MCF 10A (cell line): ENCODE results near the gene DNAAF8. TPM values are rescaled to one million over a fixed set of nuclear protein-coding genes. Genes with fewer than 3 reads are reported as not detected.

ENCODE experiments used
- BruUV-seq: library from RNA; stranded (reverse); fragments of 400-500 nt; replicated peaks from 2 replicates; lab custom pipeline; 2021; lab: Mats Ljungman, UMichigan
- CTCF ChIA-PET: fragments of 300-600 bp; sonication (Branson Sonifier 250); formaldehyde crosslinking; extraction: SDS; loops from one replicate; lab custom pipeline; 2021; ENCODE audit warnings: antibody characterized with exemption, inconsistent platforms; lab: Yijun Ruan, JAX
- POLR2A ChIA-PET: fragments of 300-600, 350-650 bp; sonication (Branson Sonifier 250); formaldehyde crosslinking; extraction: SDS; loops from one replicate; lab custom pipeline; 2020; ENCODE audit warnings: antibody characterized with exemption, inconsistent platforms; lab: Yijun Ruan, JAX
- DNase-seq: peaks from one replicate; pipeline ENCODE4 v3.0.0-alpha.2; 2018; ENCODE audit not compliant: unreplicated experiment
- H3K27ac Mint-ChIP-seq: one replicate; pipeline ENCODE4 v1.8.0; 2022; ENCODE audit warnings: mild to moderate bottlenecking, low read depth, mixed read lengths; ENCODE audit not compliant: unreplicated experiment
- H3K27me3 Mint-ChIP-seq: one replicate; pipeline ENCODE4 v1.8.0; 2022; ENCODE audit warnings: mixed read lengths; ENCODE audit not compliant: insufficient read depth, unreplicated experiment
- H3K36me3 Mint-ChIP-seq: one replicate; pipeline ENCODE4 v1.8.0; 2022; ENCODE audit warnings: mild to moderate bottlenecking, moderate library complexity, mixed read lengths; ENCODE audit not compliant: insufficient read depth, unreplicated experiment
- H3K4me1 Mint-ChIP-seq: one replicate; pipeline ENCODE4 v1.8.0; 2022; ENCODE audit warnings: mixed read lengths; ENCODE audit not compliant: insufficient read depth, unreplicated experiment
- H3K4me3 Mint-ChIP-seq: one replicate; pipeline ENCODE4 v1.8.0; 2022; ENCODE audit warnings: mild to moderate bottlenecking, moderate library complexity, mixed read lengths; ENCODE audit not compliant: unreplicated experiment
- H3K9me3 Mint-ChIP-seq: one replicate; pipeline ENCODE4 v1.8.0; 2022; ENCODE audit warnings: mixed read lengths; ENCODE audit not compliant: unreplicated experiment
- CTCF ChIP-seq: fragments of 200-600 bp; IDR thresholded peaks from one replicate; pipeline ENCODE4 v1.8.0; 2022; ENCODE audit warnings: antibody characterized with exemption, mild to moderate bottlenecking; ENCODE audit not compliant: unreplicated experiment
- intact Hi-C: fragments of 100-400 bp; cut with micrococcal nuclease; formaldehyde crosslinking; loops from 2 replicates; pipeline ENCODE4 v1.14.1; 2022
- total RNA-seq: library from RNA; stranded (reverse); gene quantifications from 2 replicates; pipeline ENCODE4 v1.2.3, GENCODE V29; 2022

DNAAF8 gene
- total RNA-seq, 1 experiment from 2014 or later: 0.56 TPM

- CTCF ChIA-PET: no interaction called here
- no peak for TF ChIP-seq CTCF
- Mint-ChIP-seq H3K27ac (no peak overlapping the region), H3K9me3 (no peaks in the 10 kb centered on the region), H3K36me3 (peaks cover under 1% of the 10 kb centered on the region), H3K4me1 (no peaks in the 10 kb centered on the region), H3K4me3 (no peak overlapping the region), H3K27me3 (no peaks in the 10 kb centered on the region)
- intact Hi-C loops: no loop called here
- no peak for DNase-seq
- BruUV-seq: no TSS peak
- POLR2A ChIA-PET: no interaction called here
Measured at GRCh38 chr16:4775005-4775404, 40.7 kb downstream of the DNAAF8 start.

GRCh38 chr16:4776141-4776705, 41.9 kb downstream of the DNAAF8 start:
- H3K4me3 Mint-ChIP-seq: no peak overlapping the region
- ChIA-PET POLR2A (no interaction called here), CTCF (no interaction called here)
- H3K27ac Mint-ChIP-seq: no peak overlapping the region
- intact Hi-C loops: no loop called here
- H3K36me3 Mint-ChIP-seq: no peaks in the 10 kb centered on the region
- H3K27me3 Mint-ChIP-seq: no peaks in the 10 kb centered on the region
- no peak for TF ChIP-seq CTCF
- no peak for DNase-seq
- BruUV-seq: no TSS peak
- no peaks in the 10 kb centered on the region for H3K9me3 Mint-ChIP-seq
- H3K4me1 Mint-ChIP-seq: no peaks in the 10 kb centered on the region

- no peaks in the 10 kb centered on the region for H3K9me3 Mint-ChIP-seq
- H3K27me3 Mint-ChIP-seq: no peaks in the 10 kb centered on the region
- no peak for TF ChIP-seq CTCF
- no peaks in the 10 kb centered on the region for H3K4me1 Mint-ChIP-seq
- DNase-seq: no peak
- H3K27ac Mint-ChIP-seq: no peak overlapping the region
- intact Hi-C loops: no loop called here
- BruUV-seq: no TSS peak
- ChIA-PET POLR2A (interaction anchor here (0.6 to 0.9 kb wide), 2 partner anchors 9 to 244 kb away, joined by 3 read pairs; no protein-coding TSS in a partner anchor), CTCF (no interaction called here)
- no peaks in the 10 kb centered on the region for H3K36me3 Mint-ChIP-seq
- no peak overlapping the region for H3K4me3 Mint-ChIP-seq
Measured at GRCh38 chr16:4777339-4778049, 43.2 kb downstream of the DNAAF8 start.

GRCh38 chr16:4778050-4778392, 43.7 kb downstream of the DNAAF8 start:
- Mint-ChIP-seq H3K4me3 (no peak overlapping the region), H3K9me3 (no peaks in the 10 kb centered on the region), H3K36me3 (no peaks in the 10 kb centered on the region), H3K27me3 (no peaks in the 10 kb centered on the region), H3K27ac (no peak overlapping the region), H3K4me1 (no peaks in the 10 kb centered on the region)
- ChIA-PET CTCF (no interaction called here), POLR2A (interaction anchor here (0.6 to 0.9 kb wide), 2 partner anchors 10 to 244 kb away, joined by 3 read pairs; no protein-coding TSS in a partner anchor)
- no TSS peak for BruUV-seq
- no peak for TF ChIP-seq CTCF
- intact Hi-C loops: no loop called here
- DNase-seq: no peak
